ENCODE data around the gene TMEM123.

TMEM123 gene

DNA sequence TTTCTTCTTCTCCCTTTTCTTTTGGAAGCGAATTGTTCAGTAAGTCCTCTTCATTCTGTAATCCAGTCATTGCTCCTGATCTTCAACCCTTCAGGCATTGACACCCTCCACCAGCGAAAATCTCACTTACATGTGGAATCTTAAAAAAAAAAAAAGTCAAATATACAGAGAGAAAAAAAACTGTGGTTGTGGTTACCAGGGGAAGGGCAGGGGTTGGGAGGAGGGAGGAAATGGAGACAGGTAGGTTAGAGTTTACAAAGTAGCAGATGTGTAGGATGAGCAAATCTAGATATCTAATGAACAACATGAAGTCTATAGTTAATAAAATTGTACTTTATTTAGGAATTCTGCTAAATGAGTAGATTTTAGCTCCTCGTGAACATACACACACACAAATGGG, 17.7 kb upstream of the TMEM123 start:
- DNase-seq, result peak; percentile 60

DNA sequence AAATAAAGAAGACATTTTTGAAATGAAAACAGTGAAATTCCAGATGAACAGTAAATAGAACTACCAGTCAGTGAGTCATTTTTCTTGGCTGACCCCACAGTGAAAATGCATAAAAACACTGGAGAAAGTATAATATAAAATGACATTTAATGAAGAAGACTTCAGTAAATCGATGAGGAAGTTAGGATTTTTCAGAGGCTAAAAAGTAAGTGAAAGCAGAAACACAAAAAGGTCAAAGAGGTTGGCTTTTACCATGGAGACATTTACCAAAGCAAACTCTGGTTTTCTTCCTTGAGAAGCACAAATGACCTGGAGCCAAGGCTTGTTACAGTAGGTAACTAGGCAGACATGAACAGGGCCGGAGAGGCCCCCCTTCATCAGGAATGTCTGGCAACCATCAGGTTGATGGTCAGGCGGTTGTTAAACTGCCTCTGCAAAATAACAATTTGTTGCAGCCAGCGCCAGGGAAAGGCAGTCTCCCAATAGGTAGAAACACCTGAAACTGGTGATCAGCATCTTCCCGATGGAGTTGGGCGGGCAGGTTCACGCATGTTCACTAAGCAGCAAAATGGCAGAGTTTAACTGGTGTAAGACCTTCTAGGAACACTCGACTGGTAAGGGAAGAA, 16.7 kb upstream of the TMEM123 start:
- DNase-seq, result no peak

- DNase-seq, result no peak
These were observed 16.1 kb upstream of the TMEM123 start for GRCh38 chr11:102468616-102469195.

DNA sequence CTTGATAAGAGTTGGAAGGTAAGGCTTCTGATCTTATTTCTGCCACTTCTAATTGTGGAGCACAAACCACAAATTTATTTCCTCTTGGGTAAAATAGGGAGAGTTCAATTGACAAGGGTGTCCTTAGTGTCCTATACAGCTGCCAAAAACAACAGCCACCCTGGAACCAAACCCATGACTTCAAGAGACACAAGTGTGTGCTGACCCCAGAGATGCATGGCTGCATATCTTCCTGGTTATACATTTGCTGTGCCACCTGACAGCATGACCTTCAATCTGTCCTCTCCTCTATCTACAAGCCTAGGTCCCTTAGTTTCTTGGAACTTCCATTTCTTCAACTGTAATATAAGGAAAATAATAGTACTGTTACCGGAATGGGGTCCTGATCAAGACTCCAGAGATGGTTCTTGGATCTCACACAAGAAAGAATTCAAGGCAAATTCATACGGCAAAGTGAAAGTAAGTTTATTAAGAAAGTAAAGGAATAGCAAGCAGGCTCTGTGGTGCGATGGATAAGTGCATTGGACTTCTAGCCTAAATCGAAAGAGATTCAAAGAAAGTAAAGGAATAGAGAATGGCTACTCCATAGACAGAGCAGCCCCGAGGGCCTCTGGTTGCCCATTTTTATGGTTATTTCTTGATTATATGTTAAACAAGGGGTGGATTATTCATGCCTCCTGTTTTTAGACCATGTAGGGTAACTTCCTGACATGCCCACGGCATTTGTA, 15.5 kb upstream of the TMEM123 start:
- no peak for DNase-seq

- no peak for DNase-seq
These were observed 14.6 kb upstream of the TMEM123 start for GRCh38 chr11:102467080-102467708.

GRCh38 chr11:102465696-102466095, 13.1 kb upstream of the TMEM123 start:
- no peak for DNase-seq

DNA sequence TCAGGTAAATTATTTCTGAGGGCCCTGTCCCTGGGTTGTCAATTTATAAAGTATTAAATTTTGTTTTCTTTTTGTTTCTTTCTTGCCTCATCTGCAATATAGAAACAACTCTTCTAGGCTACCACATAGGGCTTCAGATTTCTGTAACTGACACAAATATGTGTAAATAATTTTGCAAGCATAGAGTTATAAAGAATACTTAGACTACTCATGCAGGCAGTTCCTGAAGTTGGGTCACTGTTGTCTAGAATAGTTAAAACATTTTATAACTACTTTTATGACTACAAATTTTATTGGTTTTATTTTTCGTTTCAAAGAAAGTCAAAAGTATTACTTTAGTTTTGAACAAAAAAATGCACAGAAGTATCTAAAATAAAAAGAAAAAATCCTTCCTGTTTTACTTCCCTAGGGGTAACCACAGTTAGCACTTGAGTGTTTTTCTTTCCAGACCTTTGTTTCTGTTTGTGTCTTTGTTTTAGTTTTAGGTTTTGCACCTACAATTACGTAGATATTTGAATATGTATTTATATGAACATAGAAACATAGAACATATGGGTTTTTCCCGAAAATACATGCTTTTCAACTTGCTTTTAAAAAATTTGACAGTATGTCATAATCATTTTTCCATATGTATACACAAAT, 12.4 kb upstream of the TMEM123 start:
- DNase-seq, result no peak

- no peak for DNase-seq
These were observed 11.5 kb upstream of the TMEM123 start for GRCh38 chr11:102464037-102464436.

DNA sequence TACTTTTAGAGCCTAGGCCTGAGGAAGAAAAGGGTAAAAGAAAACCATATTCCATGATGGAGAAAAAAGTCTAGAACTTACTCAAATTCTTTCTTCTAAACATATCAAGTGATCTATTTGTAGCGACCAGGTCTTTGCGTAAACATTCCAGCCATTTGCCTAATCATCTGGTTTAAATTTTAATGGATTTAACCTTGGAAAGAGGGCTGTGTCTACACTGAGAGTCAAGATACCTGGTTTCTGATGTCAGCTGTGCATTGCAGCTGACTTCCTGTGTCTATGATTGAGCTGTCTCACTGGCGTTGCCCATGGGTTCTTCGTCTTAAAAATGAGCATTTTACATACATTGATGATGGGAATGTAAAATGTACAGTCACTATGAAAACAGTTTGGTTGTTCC, 10.0 kb upstream of the TMEM123 start:
- peak; percentile 35 for DNase-seq

DNA sequence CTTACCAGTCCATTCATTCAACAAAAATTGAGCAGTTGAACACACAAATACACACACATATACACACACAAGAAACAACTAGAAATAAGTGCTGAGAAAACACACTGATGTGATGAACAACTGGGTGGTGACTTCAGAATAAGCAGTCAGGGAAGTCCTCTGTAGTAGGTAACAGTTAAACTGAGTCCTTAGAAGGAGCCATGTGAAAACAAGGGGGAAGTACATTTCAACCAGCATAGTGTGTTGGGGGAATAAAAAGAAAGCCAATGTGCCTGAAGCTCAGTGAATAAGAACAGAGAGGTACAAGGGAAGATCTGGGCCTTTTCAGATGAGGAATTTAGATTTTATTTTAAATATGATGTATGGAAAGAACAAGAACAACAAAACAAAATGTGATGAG, 6.8 kb upstream of the TMEM123 start:
- DNase-seq, result no peak

DNA sequence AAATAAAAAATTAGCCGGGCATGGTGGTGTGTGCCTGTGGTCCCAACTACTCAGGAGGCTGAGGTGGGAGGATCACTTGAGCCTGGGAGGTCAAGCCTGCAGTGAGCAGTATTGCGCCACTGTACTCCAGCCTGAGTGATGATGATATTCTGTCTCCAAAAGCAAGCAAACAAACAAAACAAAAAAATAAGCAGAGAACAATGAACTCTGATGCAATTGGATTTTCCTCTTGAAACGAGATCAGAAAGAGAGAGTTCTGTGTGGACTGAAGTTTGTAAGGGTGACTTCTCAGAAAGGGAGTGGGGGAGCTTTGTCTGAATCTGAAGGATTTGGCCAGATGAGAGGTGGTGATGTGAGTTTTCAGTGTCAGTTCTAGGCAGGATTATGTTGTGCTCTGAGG, 6.0 kb upstream of the TMEM123 start:
- no peak for DNase-seq

DNA sequence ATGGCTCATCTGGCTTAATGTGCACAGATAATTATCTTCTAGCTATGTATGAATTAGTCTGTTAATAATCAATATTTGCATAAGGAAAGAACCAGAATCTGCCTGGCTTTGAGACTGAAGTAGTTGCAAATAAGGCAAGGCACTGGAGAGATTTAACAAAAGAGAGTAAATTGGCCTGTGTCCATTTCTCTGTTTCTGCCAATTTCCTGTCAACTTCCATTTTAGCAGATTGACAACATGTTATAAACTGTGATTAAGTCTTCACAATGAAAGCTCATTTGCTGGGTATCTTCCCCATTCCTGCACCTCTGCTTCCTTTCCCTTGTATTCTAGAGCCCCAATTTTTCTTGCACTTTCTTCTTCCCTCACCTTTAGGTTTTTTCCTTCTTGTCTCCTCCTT, 5.3 kb upstream of the TMEM123 start:
- no peak for DNase-seq

GRCh38 chr11:102457056-102457677, 4.6 kb upstream of the TMEM123 start:
- no peak for DNase-seq

DNA sequence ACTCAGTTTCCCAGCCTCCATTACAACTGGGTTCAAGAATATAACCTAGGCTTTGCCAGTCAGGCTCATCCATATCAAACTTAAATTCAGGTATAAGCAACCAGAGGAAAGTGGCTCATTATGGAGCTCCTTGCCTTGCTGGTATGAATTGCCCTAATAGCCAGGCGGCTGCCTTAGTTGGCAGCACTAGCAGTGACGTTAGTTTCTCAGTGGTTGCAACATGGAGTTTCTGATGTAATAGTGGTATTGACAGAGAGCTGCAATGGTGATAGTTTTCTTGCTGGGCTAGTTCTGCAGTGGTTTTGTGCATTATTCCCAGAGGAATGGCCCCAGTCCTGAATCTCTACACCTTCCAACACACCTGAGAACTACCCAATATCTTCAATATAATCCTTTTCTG, 3.8 kb upstream of the TMEM123 start:
- DNase-seq, result no peak

GRCh38 chr11:102453921-102454320, 1.4 kb upstream of the TMEM123 start:
- DNase-seq, result no peak

DNA sequence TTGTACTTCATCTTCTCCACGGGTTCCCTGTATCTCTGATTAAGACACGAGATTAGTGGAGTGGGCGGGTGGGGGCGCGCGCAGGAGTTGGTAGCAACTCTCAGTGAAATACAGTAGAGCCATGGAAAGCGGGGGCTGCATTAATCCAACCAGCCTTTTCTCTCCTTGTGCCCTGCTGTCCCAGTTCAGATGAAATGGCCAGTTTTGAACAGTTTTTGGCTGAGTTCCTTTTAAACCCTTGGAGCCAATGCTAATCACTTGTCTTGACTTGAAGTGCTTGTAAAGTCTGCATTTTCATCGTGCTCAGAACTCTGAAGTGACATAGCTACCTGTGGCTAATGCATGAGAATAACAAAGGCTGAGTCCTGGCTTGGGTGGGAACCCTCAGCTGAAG, 734 bp upstream of the TMEM123 start:
- peak; percentile 24 for DNase-seq

- DNase-seq, result peak; percentile 85
These were observed 694 bp downstream of the TMEM123 start for GRCh38 chr11:102451681-102452460.

GRCh38 chr11:102451041-102451680, 1.4 kb downstream of the TMEM123 start:
- no peak for DNase-seq

- peak; percentile 42 for DNase-seq
These were observed 2.7 kb downstream of the TMEM123 start for GRCh38 chr11:102449651-102450570.

DNA sequence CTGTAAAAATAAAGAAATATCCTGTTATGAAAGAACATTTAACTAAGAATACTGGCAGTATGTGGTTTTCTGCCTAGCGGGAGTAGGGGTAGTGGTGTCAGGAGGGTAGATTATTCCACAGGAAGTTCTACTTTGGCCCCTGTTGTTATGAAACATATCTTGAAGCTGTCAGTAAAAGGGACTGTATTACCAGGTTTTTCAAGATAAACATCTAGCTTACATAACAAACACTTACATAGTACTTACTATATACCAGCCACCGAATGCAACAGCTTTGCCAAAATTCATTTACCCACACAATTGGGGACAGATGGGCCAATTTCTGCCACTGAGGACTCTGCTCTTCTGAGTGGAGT, 3.7 kb downstream of the TMEM123 start:
- no peak for DNase-seq

All from CD4-positive, alpha-beta T cell treated with Interleukin-17A for 4 hours (primary cell).